H9 (cell line): ENCODE data around the gene RAB35. TPM values are rescaled to one million over a fixed set of nuclear protein-coding genes. Genes with fewer than 3 reads are reported as not detected.

ENCODE experiments used
- DNase-seq: peaks from one replicate; pipeline ENCODE4 v3.0.0-alpha.2; 2017
- H2AFZ ChIP-seq: one replicate; pipeline ENCODE4 v1.6.1; 2013; ENCODE audit warnings: mild to moderate bottlenecking, low read length, control low read depth, moderate library complexity
- H2AK5ac ChIP-seq: 2 replicates; pipeline ENCODE4 v1.6.1; 2013; ENCODE audit warnings: low read length, control low read depth, mixed read lengths; ENCODE audit not compliant: insufficient read length
- H2BK120ac ChIP-seq: one replicate; pipeline ENCODE4 v1.6.1; 2013; ENCODE audit warnings: low read depth, mild to moderate bottlenecking, low read length, control low read depth, inconsistent platforms; ENCODE audit not compliant: poor library complexity, severe bottlenecking
- H2BK12ac ChIP-seq: 2 replicates; pipeline ENCODE4 v1.6.1; 2013; ENCODE audit warnings: low read length, control low read depth, mixed read lengths, low read depth; ENCODE audit not compliant: insufficient read length
- H2BK15ac ChIP-seq: 2 replicates; pipeline ENCODE4 v1.6.1; 2013; ENCODE audit warnings: low read depth, low read length, control low read depth
- H2BK20ac ChIP-seq: one replicate; pipeline ENCODE4 v1.6.1; 2013; ENCODE audit warnings: low read depth, mild to moderate bottlenecking, low read length, control low read depth, inconsistent platforms; ENCODE audit not compliant: poor library complexity, severe bottlenecking
- H2BK5ac ChIP-seq: 2 replicates; pipeline ENCODE4 v1.6.1; 2013; ENCODE audit warnings: low read length, control low read depth, mixed read lengths; ENCODE audit not compliant: insufficient read length
- H3K14ac ChIP-seq: 2 replicates; pipeline ENCODE4 v1.6.1; 2013; ENCODE audit warnings: low read length, control low read depth; ENCODE audit not compliant: insufficient read depth
- H3K18ac ChIP-seq: 2 replicates; pipeline ENCODE4 v1.6.1; 2013; ENCODE audit warnings: low read depth, mild to moderate bottlenecking, mixed read lengths, low read length, control low read depth; ENCODE audit not compliant: insufficient read length
- H3K23ac ChIP-seq: 2 replicates; pipeline ENCODE4 v1.6.1; 2013; ENCODE audit warnings: low read length, control low read depth, mixed read lengths, low read depth; ENCODE audit not compliant: insufficient read length
- H3K23me2 ChIP-seq: 2 replicates; pipeline ENCODE4 v1.6.1; 2013; ENCODE audit warnings: low read depth, mild to moderate bottlenecking, mixed read lengths, low read length, control low read depth; ENCODE audit not compliant: insufficient read length, poor library complexity, severe bottlenecking
- H3K27ac ChIP-seq: 2 replicates; pipeline ENCODE4 v1.5.1; 2013; ENCODE audit warnings: low read length, control low read depth, mixed read lengths, low read depth; ENCODE audit not compliant: insufficient read length
- H3K27me3 ChIP-seq: 2 replicates; pipeline ENCODE4 v1.6.1; 2013; ENCODE audit warnings: low read length, control low read depth, inconsistent platforms; ENCODE audit not compliant: insufficient read depth
- H3K4ac ChIP-seq: 2 replicates; pipeline ENCODE4 v1.6.1; 2013; ENCODE audit warnings: low read depth, mild to moderate bottlenecking, control low read depth, inconsistent platforms, low read length, moderate library complexity
- H3K4me1 ChIP-seq: 2 replicates; pipeline ENCODE4 v1.6.1; 2013; ENCODE audit warnings: low read length, control low read depth, inconsistent platforms; ENCODE audit not compliant: insufficient read depth
- H3K4me2 ChIP-seq: 2 replicates; pipeline ENCODE4 v1.6.1; 2013; ENCODE audit warnings: low read length, control low read depth, mixed read lengths; ENCODE audit not compliant: insufficient read length, insufficient read depth
- H3K56ac ChIP-seq: 2 replicates; pipeline ENCODE4 v1.6.1; 2013; ENCODE audit warnings: low read depth, mild to moderate bottlenecking, mixed read lengths, low read length, control low read depth; ENCODE audit not compliant: insufficient read length
- H3K79me1 ChIP-seq: 2 replicates; pipeline ENCODE4 v1.6.1; 2013; ENCODE audit warnings: low read depth, mild to moderate bottlenecking, moderate library complexity, low read length, control low read depth, inconsistent platforms; ENCODE audit not compliant: insufficient read depth, poor library complexity, severe bottlenecking
- H3K79me2 ChIP-seq: 2 replicates; pipeline ENCODE4 v1.6.1; 2013; ENCODE audit warnings: low read length, control low read depth, inconsistent platforms; ENCODE audit not compliant: insufficient read depth
- H3K9ac ChIP-seq: 2 replicates; pipeline ENCODE4 v1.6.1; 2013; ENCODE audit warnings: low read length, control low read depth, mixed read lengths; ENCODE audit not compliant: insufficient read length; ENCODE audit errors: extremely low read depth
- H3K9me3 ChIP-seq: one replicate; pipeline ENCODE4 v1.6.1; 2013; ENCODE audit warnings: low read depth, low read length, inconsistent platforms; ENCODE audit not compliant: control insufficient read depth
- H3T11ph ChIP-seq: one replicate; pipeline ENCODE4 v1.6.1; 2013; ENCODE audit warnings: mild to moderate bottlenecking, low read length, control low read depth, inconsistent platforms
- H4K20me1 ChIP-seq: one replicate; pipeline ENCODE4 v1.6.1; 2013; ENCODE audit not compliant: control insufficient read depth, insufficient read length, insufficient read depth
- H4K5ac ChIP-seq: 2 replicates; pipeline ENCODE4 v1.6.1; 2013; ENCODE audit warnings: low read depth, mild to moderate bottlenecking, mixed read lengths, low read length, control low read depth; ENCODE audit not compliant: insufficient read length
- H4K8ac ChIP-seq: replicated peaks from 2 replicates; pipeline ENCODE4 v1.6.1; 2013; ENCODE audit warnings: low read length, control low read depth, mixed read lengths, low read depth; ENCODE audit not compliant: insufficient read length
- H4K91ac ChIP-seq: 2 replicates; pipeline ENCODE4 v1.6.1; 2013; ENCODE audit warnings: low read depth, mild to moderate bottlenecking, moderate library complexity, mixed read lengths, low read length, control low read depth; ENCODE audit not compliant: insufficient read length
- H3K27ac Mint-ChIP-seq, 3 experiments: 2 replicates in 2 of 3; 3 replicates in 1 of 3; pipeline ENCODE4 v1.8.0; 2020 to 2021; ENCODE audit warnings: mixed read lengths in 3 of 3, mild to moderate bottlenecking in 1 of 3, moderate library complexity in 1 of 3
- H3K27me3 Mint-ChIP-seq: 2 replicates; pipeline ENCODE4 v1.8.0; 2021; ENCODE audit warnings: low read depth, mild to moderate bottlenecking, moderate library complexity, mixed read lengths
- H3K36me3 Mint-ChIP-seq, 3 experiments: 2 replicates in 2 of 3; 3 replicates in 1 of 3; pipeline ENCODE4 v1.8.0; 2020 to 2021; ENCODE audit warnings: low read depth in 3 of 3, mixed read lengths in 3 of 3; ENCODE audit not compliant: insufficient read depth in 1 of 3
- H3K4me1 Mint-ChIP-seq, 2 experiments: 2 replicates each; pipeline ENCODE4 v1.8.0; 2020; ENCODE audit warnings: mixed read lengths in 2 of 2
- H3K4me3 Mint-ChIP-seq, 2 experiments: 2 replicates in 1 of 2; 3 replicates in 1 of 2; pipeline ENCODE4 v1.8.0; 2020 to 2021; ENCODE audit warnings: mild to moderate bottlenecking in 2 of 2, mixed read lengths in 2 of 2, moderate library complexity in 1 of 2
- H3K9me3 Mint-ChIP-seq, 2 experiments: 2 replicates in 1 of 2; 3 replicates in 1 of 2; pipeline ENCODE4 v1.8.0; 2020; ENCODE audit warnings: mild to moderate bottlenecking in 2 of 2, mixed read lengths in 2 of 2, moderate library complexity in 1 of 2
- WGBS: extraction: QIAGEN DNeasy Blood & Tissue Kit; methylation state at CpG from one replicate; pipeline ENCODE4 v1.1.7; 2013; ENCODE audit warnings: missing lambda C conversion rate, low lambda C conversion rate, mixed read lengths; ENCODE audit not compliant: insufficient read length; ENCODE audit errors: extremely low coverage; 5-methylcytosine and 5-hydroxymethylcytosine counted together
- total RNA-seq: library from RNA; stranded (reverse); gene quantifications from 2 replicates; pipeline ENCODE4 v1.2.1, GENCODE V29; 2021
- TF ChIP-seq, protein P1 (sequence below): fragments of 200-600 bp; sonication (generic); conservative IDR thresholded peaks from 3 replicates; pipeline ENCODE4 v1.8.0; 2021; ENCODE audit warnings: antibody characterized with exemption, mild to moderate bottlenecking

Gene RAB35
- total RNA-seq, 1 experiment from 2014 or later: 60.0 TPM

DNA sequence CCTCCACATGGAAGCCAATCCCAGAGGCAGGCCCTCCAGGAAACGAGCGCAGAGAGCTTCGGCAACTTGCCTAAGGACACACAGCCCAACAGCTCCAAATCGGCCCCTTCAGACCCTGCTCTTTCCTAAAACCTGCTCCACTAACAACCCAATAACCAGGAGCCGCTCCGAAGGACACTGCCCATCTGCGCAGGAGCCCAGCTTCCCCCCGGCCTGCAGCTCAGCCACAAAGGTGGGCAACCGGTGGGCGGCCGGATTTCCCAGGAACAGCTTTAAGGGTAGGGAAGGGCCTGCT is 13.6 kb downstream of the RAB35 start:
- H4K20me1 ChIP-seq: no peaks in the 10 kb centered on the region

More for the DNA sequence above, 13.6 kb downstream of the RAB35 start:
- no peak overlapping the region for H4K91ac ChIP-seq
- peak overlapping the region in 1 of 3 experiments; percentile 27; a peak in 1 of 7 replicates for H3K27ac Mint-ChIP-seq
- DNase-seq: no peak
- no peak overlapping the region for H3K56ac ChIP-seq
- TF ChIP-seq, protein P1, sequence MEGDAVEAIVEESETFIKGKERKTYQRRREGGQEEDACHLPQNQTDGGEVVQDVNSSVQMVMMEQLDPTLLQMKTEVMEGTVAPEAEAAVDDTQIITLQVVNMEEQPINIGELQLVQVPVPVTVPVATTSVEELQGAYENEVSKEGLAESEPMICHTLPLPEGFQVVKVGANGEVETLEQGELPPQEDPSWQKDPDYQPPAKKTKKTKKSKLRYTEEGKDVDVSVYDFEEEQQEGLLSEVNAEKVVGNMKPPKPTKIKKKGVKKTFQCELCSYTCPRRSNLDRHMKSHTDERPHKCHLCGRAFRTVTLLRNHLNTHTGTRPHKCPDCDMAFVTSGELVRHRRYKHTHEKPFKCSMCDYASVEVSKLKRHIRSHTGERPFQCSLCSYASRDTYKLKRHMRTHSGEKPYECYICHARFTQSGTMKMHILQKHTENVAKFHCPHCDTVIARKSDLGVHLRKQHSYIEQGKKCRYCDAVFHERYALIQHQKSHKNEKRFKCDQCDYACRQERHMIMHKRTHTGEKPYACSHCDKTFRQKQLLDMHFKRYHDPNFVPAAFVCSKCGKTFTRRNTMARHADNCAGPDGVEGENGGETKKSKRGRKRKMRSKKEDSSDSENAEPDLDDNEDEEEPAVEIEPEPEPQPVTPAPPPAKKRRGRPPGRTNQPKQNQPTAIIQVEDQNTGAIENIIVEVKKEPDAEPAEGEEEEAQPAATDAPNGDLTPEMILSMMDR: no peak
- peaks cover 18 to 51% (median 44%) of the 10 kb centered on the region in 3 experiments; a peak in 6 of 7 replicates for H3K36me3 Mint-ChIP-seq
- H4K8ac ChIP-seq: no peak overlapping the region
- no peak overlapping the region for H2AK5ac ChIP-seq
- no peaks in the 10 kb centered on the region for H3K9me3 ChIP-seq
- H3K4me1 ChIP-seq: no peaks in the 10 kb centered on the region
- no peak overlapping the region for H3K4ac ChIP-seq
- no peak overlapping the region for H2BK120ac ChIP-seq
- no peak overlapping the region for H2BK20ac ChIP-seq
- peaks cover 24 to 28% of the 10 kb centered on the region in 2 experiments for H3K4me1 Mint-ChIP-seq
- no peaks in the 10 kb centered on the region for H3K27me3 Mint-ChIP-seq
- H3K23ac ChIP-seq: no peak overlapping the region
- no peak overlapping the region for H3K4me2 ChIP-seq
- no peak overlapping the region for H2BK12ac ChIP-seq
- no peak overlapping the region for H3T11ph ChIP-seq
- H3K9ac ChIP-seq: no peak overlapping the region
- no peak overlapping the region for H4K5ac ChIP-seq
- no CpG with 5 or more reads among the region's 11 CpGs for WGBS
- H3K14ac ChIP-seq: no peak overlapping the region
- no peak overlapping the region for H2BK5ac ChIP-seq
- no peak overlapping the region for H2AFZ ChIP-seq
- H3K79me2 ChIP-seq: no peaks in the 10 kb centered on the region; the same call in 1 of the 2 replicates
- no peaks in the 10 kb centered on the region for H3K23me2 ChIP-seq
- H3K27ac ChIP-seq: no peak overlapping the region
- no peaks in the 10 kb centered on the region for H3K79me1 ChIP-seq
- H3K4me3 Mint-ChIP-seq: no peak overlapping the region
- no peak overlapping the region for H2BK15ac ChIP-seq
- H3K27me3 ChIP-seq: no peaks in the 10 kb centered on the region
- no peak overlapping the region for H3K18ac ChIP-seq
- H3K9me3 Mint-ChIP-seq: no peaks in the 10 kb centered on the region
